OCI-LY1 (cell line): ENCODE measurements around the gene PODNL1.

Experiments used
- H2AFZ ChIP-seq: fragments of 200-600 bp; sonication (generic), shearing (Covaris generic); 2 replicates; pipeline ENCODE4 v1.6.0; 2014; ENCODE audit warnings: antibody characterized with exemption, mild to moderate bottlenecking, low read length
- H3F3A ChIP-seq: fragments of 200-600 bp; sonication (generic), shearing (Covaris generic); 2 replicates; pipeline ENCODE4 v1.6.0; 2014; ENCODE audit warnings: mild to moderate bottlenecking, antibody characterized with exemption, low read length, moderate library complexity; ENCODE audit not compliant: insufficient read depth
- H3K27ac ChIP-seq: fragments of 200-600 bp; sonication (generic); 2 replicates; pipeline ENCODE4 v1.5.1; 2014; ENCODE audit warnings: low read length, mixed run types, mild to moderate bottlenecking, low read depth; ENCODE audit not compliant: poor library complexity, severe bottlenecking
- H3K27me3 ChIP-seq: fragments of 200-600 bp; sonication (generic); 2 replicates; pipeline ENCODE4 v1.6.0; 2014; ENCODE audit warnings: antibody characterized with exemption, mild to moderate bottlenecking, low read length, moderate library complexity; ENCODE audit not compliant: insufficient read depth
- H3K36me3 ChIP-seq: fragments of 200-600 bp; sonication (generic); 2 replicates; pipeline ENCODE4 v1.6.1; 2014; ENCODE audit warnings: mild to moderate bottlenecking, antibody characterized with exemption, low read length, moderate library complexity, mixed read lengths; ENCODE audit not compliant: insufficient read depth
- H3K4me1 ChIP-seq: fragments of 200-600 bp; sonication (generic); 2 replicates; pipeline ENCODE4 v1.5.1; 2014; ENCODE audit warnings: mild to moderate bottlenecking, low read length, moderate library complexity; ENCODE audit not compliant: insufficient read depth, severe bottlenecking
- H3K4me2 ChIP-seq: fragments of 200-600 bp; sonication (generic), shearing (Covaris generic); 2 replicates; pipeline ENCODE4 v1.6.1; 2014; ENCODE audit warnings: low read length
- H3K4me3 ChIP-seq: fragments of 200-600 bp; sonication (generic); 2 replicates; pipeline ENCODE4 v1.5.1; 2014; ENCODE audit warnings: low read length, low read depth, mild to moderate bottlenecking, mixed read lengths; ENCODE audit not compliant: poor library complexity, severe bottlenecking
- H3K79me2 ChIP-seq: fragments of 200-600 bp; shearing (Covaris generic); 2 replicates; pipeline ENCODE4 v1.6.1; 2016; ENCODE audit warnings: mixed run types, low read length, mixed read lengths; ENCODE audit not compliant: insufficient read depth
- H3K9ac ChIP-seq: fragments of 200-600 bp; sonication (generic), shearing (Covaris generic); 2 replicates; pipeline ENCODE4 v1.6.1; 2014; ENCODE audit warnings: mild to moderate bottlenecking, low read length, mixed read lengths
- H3K9me2 ChIP-seq: fragments of 200-600 bp; sonication (generic), shearing (Covaris generic); 2 replicates; pipeline ENCODE4 v1.6.1; 2014; ENCODE audit warnings: low read depth, mild to moderate bottlenecking, low read length, mixed read lengths
- H3K9me3 ChIP-seq: fragments of 200-600 bp; shearing (Covaris generic); 2 replicates; pipeline ENCODE4 v1.6.1; 2014; ENCODE audit warnings: low read length, mixed read lengths
- H4K20me1 ChIP-seq: fragments of 200-600 bp; sonication (generic), shearing (Covaris generic); 2 replicates; pipeline ENCODE4 v1.6.0; 2016; ENCODE audit warnings: mild to moderate bottlenecking, low read length; ENCODE audit not compliant: insufficient read depth
- CTCF ChIP-seq: fragments of 200-600 bp; sonication (generic), shearing (Covaris generic); IDR thresholded peaks from 2 replicates; pipeline ENCODE4 v1.5.1; 2017; ENCODE audit warnings: mild to moderate bottlenecking, antibody characterized with exemption, low read length, moderate library complexity, mixed read lengths
- EZH2 ChIP-seq: fragments of 200-600 bp; sonication (generic), shearing (Covaris generic); IDR thresholded peaks from 2 replicates; pipeline ENCODE4 v1.8.0; 2017; ENCODE audit warnings: borderline replicate concordance, mixed run types, mild to moderate bottlenecking, antibody characterized with exemption, low read length, moderate library complexity, mixed read lengths

PODNL1 gene

GRCh38 chr19:13894552-13894951 is 43.7 kb downstream of the PODNL1 start:
- no peaks in the 10 kb centered on the region for H3K4me1 ChIP-seq
- H3K27ac ChIP-seq: no peak overlapping the region
- no peaks in the 10 kb centered on the region for H3K27me3 ChIP-seq
- H3K9me3 ChIP-seq: no peaks in the 10 kb centered on the region
- H3K9me2 ChIP-seq: no peaks in the 10 kb centered on the region
- H3K4me3 ChIP-seq: no peak overlapping the region
- TF ChIP-seq CTCF (no peak), EZH2 (no peak)
- H4K20me1 ChIP-seq: no peaks in the 10 kb centered on the region
- no peak overlapping the region for H3K9ac ChIP-seq
- H3K79me2 ChIP-seq: no peaks in the 10 kb centered on the region
- no peaks in the 10 kb centered on the region for H3K36me3 ChIP-seq
- no peaks in the 10 kb centered on the region for H3F3A ChIP-seq
- no peak overlapping the region for H3K4me2 ChIP-seq
- no peak overlapping the region for H2AFZ ChIP-seq

GRCh38 chr19:13892870-13893269 is 45.3 kb downstream of the PODNL1 start:
- H3K9me3 ChIP-seq: no peaks in the 10 kb centered on the region
- H3K4me2 ChIP-seq: no peak overlapping the region
- no peaks in the 10 kb centered on the region for H3K36me3 ChIP-seq

GRCh38 chr19:13890136-13890535 is 48.1 kb downstream of the PODNL1 start:
- TF ChIP-seq EZH2: no peak
- no peak for TF ChIP-seq CTCF
- Histone ChIP-seq H3K4me3 (no peak overlapping the region), H3K27me3 (peaks cover 9% of the 10 kb centered on the region; the same call in 1 of the 2 replicates), H3K79me2 (no peaks in the 10 kb centered on the region), H3K27ac (no peak overlapping the region), H3K9me2 (no peaks in the 10 kb centered on the region), H3K4me2 (no peak overlapping the region), H4K20me1 (no peaks in the 10 kb centered on the region), H3K9me3 (no peaks in the 10 kb centered on the region), H3K9ac (no peak overlapping the region), H3F3A (no peaks in the 10 kb centered on the region), H2AFZ (no peak overlapping the region), H3K36me3 (no peaks in the 10 kb centered on the region), H3K4me1 (no peaks in the 10 kb centered on the region)

More at GRCh38 chr19:13892870-13893269, 45.3 kb downstream of the PODNL1 start:
- Histone ChIP-seq H3K4me1 (no peaks in the 10 kb centered on the region), H3K27ac (no peak overlapping the region), H3K9me2 (no peaks in the 10 kb centered on the region), H2AFZ (no peak overlapping the region), H3F3A (no peaks in the 10 kb centered on the region), H4K20me1 (no peaks in the 10 kb centered on the region), H3K9ac (no peak overlapping the region), H3K27me3 (0 out of 2 replicates have a peak, but pooled peaks cover 4% of the 10 kb centered on the region), H3K4me3 (no peak overlapping the region), H3K79me2 (no peaks in the 10 kb centered on the region)
- TF ChIP-seq CTCF (no peak), EZH2 (no peak)
